Body of pancreas (tissue), 4 donors: ENCODE data around the gene IQCC.

Experiments used
- CTCF ChIP-seq, 7 experiments: fragments of 450-650 bp in 4 of 7; fragments of 200-600 bp in 3 of 7; sonication (generic) in 3 of 7; IDR thresholded peaks; one replicate each; pipeline ENCODE4 v1.5.1; 2016 to 2019; ENCODE audit warnings: antibody characterized with exemption in 7 of 7
- POLR2A ChIP-seq, 3 donors: fragments of 450-650 bp; IDR thresholded peaks; one replicate each; pipeline ENCODE4 v1.6.1; 2016; ENCODE audit warnings: antibody characterized with exemption in 3 of 3, mild to moderate bottlenecking in 2 of 3

GRCh38 chr1:32205401-32206370, at the start of gene IQCC:
- TF ChIP-seq POLR2A (IDR thresholded peaks at IDR 0.05): peak; percentile 57 to 90 (median 84)
- TF ChIP-seq CTCF (IDR thresholded peaks at IDR 0.05): peak in 1 of 7 experiments; percentile 24
